Measurements from ENCODE around the gene ACTN2. TPM values are rescaled to one million over a fixed set of nuclear protein-coding genes. Genes with fewer than 3 reads are reported as not detected.

Gene ACTN2
- total and polyA plus RNA-seq, 2 donors (not counting 3 experiments of a cell fraction or from before 2014, with no cell fraction given), result 0.22 to 0.55 TPM

GRCh38 chr1:236710328-236710892, 24.1 kb downstream of the ACTN2 start:
- Histone ChIP-seq H2AFZ (ENCODE audit: low read depth, low read length) (no peak overlapping the region), H3K9ac (replicated peaks; ENCODE audit: extremely low read depth, insufficient read depth, low read length) (no peak overlapping the region), H3K9me3 (replicated peaks; ENCODE audit: control insufficient read depth, insufficient read depth, low read length) (no peaks in the 10 kb centered on the region), H3K4me1 (ENCODE audit: control insufficient read depth, extremely low read depth, insufficient read depth, low read length) (no peaks in the 10 kb centered on the region), H3K27ac (ENCODE audit: insufficient read depth, low read depth, low read length) (no peak overlapping the region), H3K4me3 (replicated peaks in 1 of 3; ENCODE audit: insufficient read depth in 1 of 3, low read depth in 1 of 3, low read length in 3 of 3) (no peak overlapping the region), H3K4me2 (ENCODE audit: insufficient read depth, low read length) (no peak overlapping the region), H3K27me3 (ENCODE audit: control insufficient read depth in 2 of 2, insufficient read depth in 2 of 2, low read length in 2 of 2) (no peaks in the 10 kb centered on the region), H3K9me1 (replicated peaks; ENCODE audit: control insufficient read depth, extremely low read depth, insufficient read depth, low read length) (no peaks in the 10 kb centered on the region), H4K20me1 (replicated peaks; ENCODE audit: control insufficient read depth, extremely low read depth, insufficient read depth, low read length) (no peaks in the 10 kb centered on the region), H3K79me2 (ENCODE audit: control insufficient read depth, insufficient read depth, low read length) (no peaks in the 10 kb centered on the region), H3K36me3 (ENCODE audit: control insufficient read depth in 2 of 2, extremely low read depth in 1 of 2, insufficient read depth in 2 of 2, low read length in 2 of 2) (no peaks in the 10 kb centered on the region)
- no peak for DNase-seq (ENCODE audit: low read depth, low spot score)
- CTCF ChIA-PET, result interaction anchor here (0.6 to 1.3 kb wide), 2 partner anchors 22 to 1130 kb away, joined by 3 read pairs; no protein-coding TSS in a partner anchor
- POLR2A ChIA-PET, result no interaction called here
- intact Hi-C loops (cut with micrococcal nuclease) (no loop called here), dilution Hi-C loops (cut with MboI; ENCODE audit: extremely low pct_ligation_motif_present, low sequenced_read_pairs) (no loop called here)
- BruUV-seq (replicated peaks), result no TSS peak
- no peak for FAIRE-seq
- TF ChIP-seq POLR2A (IDR thresholded peaks at IDR 0.05; ENCODE audit: low read depth, low read length) (no peak), CTCF (IDR thresholded peaks at IDR 0.05; ENCODE audit: extremely low read depth in 1 of 2, insufficient read depth in 1 of 2, low read depth in 1 of 2, low read length in 2 of 2) (no peak), EZH2 (IDR thresholded peaks at IDR 0.05; ENCODE audit: borderline replicate concordance, low read depth, low read length, severe bottlenecking) (no peak), MAX (IDR thresholded peaks at IDR 0.05; ENCODE audit: insufficient read depth, insufficient read length) (no peak), GATA2 (IDR thresholded peaks at IDR 0.05; ENCODE audit: insufficient read depth, insufficient read length, low read depth, low read length) (no peak), JUN (IDR thresholded peaks at IDR 0.05; ENCODE audit: borderline replicate concordance, insufficient read depth, insufficient read length, low read depth) (no peak), POLR2AphosphoS5 (IDR thresholded peaks at IDR 0.05; ENCODE audit: insufficient read depth, low read depth, low read length) (no peak), MYC (IDR thresholded peaks at IDR 0.05; ENCODE audit: low read depth, low read length) (no peak), FOS (IDR thresholded peaks at IDR 0.05; ENCODE audit: borderline replicate concordance, insufficient read depth, low read length) (no peak)

Data from endothelial cell of umbilical vein (primary cell).